ENCODE measurements around the gene DPH2.
A peak's percentile ranks its signal among the peaks of the same experiment; 100 is the strongest.

The DPH2 gene

GRCh38 chr1:43969746-43970466 is at the start of gene DPH2:
Gene DPH2 (plus strand): TSS chr1:43970010. CDS start chr1:43970176, 166 bp downstream.
- DNase-seq, result peak; percentile 59 to 99 (median 95)

- no peak for DNase-seq
Measured at GRCh38 chr1:43921022-43921421, 48.8 kb upstream of the DPH2 start.

GRCh38 chr1:43924516-43924915 is 45.3 kb upstream of the DPH2 start:
- DNase-seq, result no peak

GRCh38 chr1:43925846-43926245 is 44.0 kb upstream of the DPH2 start:
- DNase-seq, result no peak

GRCh38 chr1:43930168-43930948 is 39.5 kb upstream of the DPH2 start:
- no peak for DNase-seq

GRCh38 chr1:43930949-43931275 is 38.9 kb upstream of the DPH2 start:
- DNase-seq, result no peak

GRCh38 chr1:43931711-43932660 is 37.8 kb upstream of the DPH2 start:
- DNase-seq, result no peak

DNA sequence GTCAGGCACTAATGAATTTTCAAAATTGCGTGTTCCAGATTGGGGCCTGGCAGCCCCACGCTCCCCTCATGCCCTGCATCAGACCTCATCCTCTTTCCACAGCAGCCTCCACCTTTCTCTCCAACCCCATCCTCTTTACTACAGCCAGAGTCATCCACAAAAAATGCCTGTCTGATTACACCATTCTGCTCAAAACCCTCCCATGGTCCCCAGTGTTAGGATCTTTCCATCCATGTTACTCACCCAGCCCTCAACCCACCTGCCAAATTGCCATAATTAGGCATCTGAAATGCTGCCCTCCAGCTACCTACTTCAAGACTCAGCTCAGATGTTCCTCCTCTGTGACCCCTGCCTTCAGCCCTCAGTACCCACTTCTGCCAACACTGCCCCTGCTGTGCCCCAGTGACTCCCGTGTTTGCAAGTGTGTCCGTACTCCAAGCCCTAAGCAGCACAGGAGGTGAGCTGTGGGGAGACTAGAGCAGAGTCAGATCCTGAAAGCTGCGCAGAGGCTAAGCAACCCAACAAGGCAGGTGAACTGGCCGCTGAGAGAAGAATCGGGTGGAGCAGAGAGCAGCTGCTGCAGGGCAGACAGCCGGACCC is 36.9 kb upstream of the DPH2 start:
- no peak for DNase-seq

- DNase-seq, result no peak
Measured at GRCh38 chr1:43933386-43934100, 36.3 kb upstream of the DPH2 start, which contains the start of gene ARTN. Gene ARTN (plus strand): TSS chr1:43933801. CDS start chr1:43935657, 1,856 bp downstream.

- DNase-seq, result peak in 35 of 58 donors; percentile 13 to 65 (median 35)
Measured at GRCh38 chr1:43934101-43934985, 35.5 kb upstream of the DPH2 start.

- no peak for DNase-seq
Measured at GRCh38 chr1:43934986-43935324, 34.9 kb upstream of the DPH2 start.

DNA sequence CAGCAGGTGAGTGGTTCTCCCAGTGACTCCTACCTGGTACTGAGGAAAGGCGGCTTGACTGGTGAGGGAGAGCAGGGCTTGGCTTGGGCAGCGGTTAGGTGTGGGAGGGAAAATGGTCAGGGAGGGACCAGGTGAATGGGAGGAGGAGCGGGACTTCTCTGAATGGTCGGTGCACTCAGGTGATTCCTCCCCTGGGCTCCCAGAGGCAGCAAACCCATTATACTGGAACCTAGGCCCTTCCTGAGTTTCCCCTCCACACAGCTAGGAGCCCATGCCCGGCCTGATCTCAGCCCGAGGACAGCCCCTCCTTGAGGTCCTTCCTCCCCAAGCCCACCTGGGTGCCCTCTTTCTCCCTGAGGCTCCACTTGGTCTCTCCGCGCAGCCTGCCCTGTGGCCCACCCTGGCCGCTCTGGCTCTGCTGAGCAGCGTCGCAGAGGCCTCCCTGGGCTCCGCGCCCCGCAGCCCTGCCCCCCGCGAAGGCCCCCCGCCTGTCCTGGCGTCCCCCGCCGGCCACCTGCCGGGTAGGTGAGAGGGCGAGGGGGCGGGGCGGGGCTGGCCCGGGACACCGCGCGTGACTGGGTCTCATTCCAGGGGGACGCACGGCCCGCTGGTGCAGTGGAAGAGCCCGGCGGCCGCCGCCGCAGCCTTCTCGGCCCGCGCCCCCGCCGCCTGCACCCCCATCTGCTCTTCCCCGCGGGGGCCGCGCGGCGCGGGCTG is 33.9 kb upstream of the DPH2 start:
- DNase-seq, result peak in 1 of 58 donors; percentile 57

DNA sequence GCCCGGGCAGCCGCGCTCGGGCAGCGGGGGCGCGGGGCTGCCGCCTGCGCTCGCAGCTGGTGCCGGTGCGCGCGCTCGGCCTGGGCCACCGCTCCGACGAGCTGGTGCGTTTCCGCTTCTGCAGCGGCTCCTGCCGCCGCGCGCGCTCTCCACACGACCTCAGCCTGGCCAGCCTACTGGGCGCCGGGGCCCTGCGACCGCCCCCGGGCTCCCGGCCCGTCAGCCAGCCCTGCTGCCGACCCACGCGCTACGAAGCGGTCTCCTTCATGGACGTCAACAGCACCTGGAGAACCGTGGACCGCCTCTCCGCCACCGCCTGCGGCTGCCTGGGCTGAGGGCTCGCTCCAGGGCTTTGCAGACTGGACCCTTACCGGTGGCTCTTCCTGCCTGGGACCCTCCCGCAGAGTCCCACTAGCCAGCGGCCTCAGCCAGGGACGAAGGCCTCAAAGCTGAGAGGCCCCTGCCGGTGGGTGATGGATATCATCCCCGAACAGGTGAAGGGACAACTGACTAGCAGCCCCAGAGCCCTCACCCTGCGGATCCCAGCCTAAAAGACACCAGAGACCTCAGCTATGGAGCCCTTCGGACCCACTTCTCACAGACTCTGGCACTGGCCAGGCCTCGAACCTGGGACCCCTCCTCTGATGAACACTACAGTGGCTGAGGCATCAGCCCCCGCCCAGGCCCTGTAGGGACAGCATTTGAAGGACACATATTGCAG is 33.2 kb upstream of the DPH2 start:
- DNase-seq, result peak in 15 of 58 donors; percentile 11 to 59 (median 42)

DNA sequence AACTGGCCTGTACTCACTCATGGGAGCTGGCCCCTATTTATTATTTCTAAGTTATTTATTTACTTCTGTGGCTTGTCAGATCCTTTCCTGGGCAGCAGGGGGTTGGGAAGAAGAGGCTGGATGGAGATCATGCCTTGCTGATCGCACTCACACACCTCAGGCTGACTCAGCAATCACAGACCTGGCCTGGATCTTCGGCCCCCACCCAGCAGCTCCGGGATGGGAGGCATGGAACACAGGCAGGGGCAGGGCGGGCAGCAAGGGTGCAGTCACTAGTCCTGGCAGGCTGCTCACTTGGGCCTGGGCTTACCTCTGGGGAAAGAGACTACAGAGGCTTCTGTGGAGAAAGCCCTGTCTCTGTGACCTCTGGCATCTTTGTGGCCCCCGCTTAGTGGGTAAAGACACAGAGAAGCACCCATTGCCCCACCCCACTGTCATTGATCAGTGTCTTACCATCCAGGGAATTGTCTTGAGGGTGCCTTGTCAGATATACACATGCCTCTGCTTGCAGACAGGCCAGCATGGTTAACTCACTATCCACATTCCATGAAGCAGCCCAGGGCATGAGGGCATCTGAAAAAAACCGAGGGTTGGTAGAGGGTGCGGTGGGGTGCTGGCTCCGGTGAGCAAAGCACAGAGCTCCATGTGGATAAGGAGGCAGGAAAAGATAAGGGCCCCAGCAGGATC is 32.5 kb upstream of the DPH2 start:
- DNase-seq, result no peak

DNA sequence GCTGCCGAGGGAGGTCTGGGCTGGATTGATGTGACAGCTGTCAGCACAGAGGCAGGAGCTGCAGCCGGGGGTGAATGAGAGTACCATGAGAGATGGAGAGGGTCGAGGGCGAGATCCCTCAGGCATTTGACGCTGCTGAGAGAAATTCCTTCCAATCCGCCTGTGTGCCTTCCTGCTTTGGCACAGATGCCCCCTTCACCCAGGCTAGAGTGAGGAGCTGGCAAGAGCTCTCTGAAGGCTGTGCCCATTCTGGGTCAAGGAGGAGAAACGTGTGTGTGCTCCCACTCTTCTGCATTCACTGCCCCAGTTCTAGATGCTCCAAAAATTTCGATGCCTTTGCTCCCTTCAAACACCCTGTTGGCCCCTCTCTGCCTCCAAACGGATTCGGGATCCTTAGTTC is 31.4 kb upstream of the DPH2 start:
- DNase-seq, result peak in 1 of 58 donors; percentile 10

DNA sequence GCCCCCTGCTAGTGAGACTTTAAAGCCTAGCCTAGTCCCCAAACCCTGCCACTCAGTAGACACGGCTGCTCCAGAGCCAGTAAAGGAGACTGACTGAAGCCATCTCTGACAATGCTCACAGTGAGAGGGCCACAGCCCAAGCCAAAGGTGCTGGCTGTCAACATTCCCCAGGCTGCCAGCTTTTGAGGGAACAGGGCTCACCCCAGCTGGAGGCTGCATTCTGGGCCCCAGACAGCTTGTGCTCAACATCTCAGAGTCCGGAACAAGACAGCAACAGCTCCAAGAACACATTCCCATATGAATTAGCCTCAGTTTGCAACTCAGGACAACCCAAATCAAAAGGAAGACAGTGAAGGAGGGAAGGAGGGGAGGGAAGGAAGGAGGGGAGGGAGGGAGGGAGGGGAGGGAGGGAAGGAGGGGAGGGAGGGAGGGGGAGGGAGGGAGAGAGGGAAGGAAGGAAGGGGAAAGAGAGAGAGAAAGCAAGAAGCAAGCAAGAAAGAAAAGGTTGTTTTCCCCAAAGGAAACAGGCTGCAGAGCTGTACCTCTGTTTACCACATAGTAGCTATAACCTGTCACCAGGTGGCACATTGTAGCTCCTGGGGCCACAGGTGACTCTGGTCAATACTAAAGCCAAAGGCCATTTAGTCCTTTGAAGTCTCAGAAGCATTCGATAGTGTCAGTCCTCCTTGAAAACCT is 30.8 kb upstream of the DPH2 start:
- peak in 13 of 58 donors; percentile 15 to 63 (median 29) for DNase-seq

DNA sequence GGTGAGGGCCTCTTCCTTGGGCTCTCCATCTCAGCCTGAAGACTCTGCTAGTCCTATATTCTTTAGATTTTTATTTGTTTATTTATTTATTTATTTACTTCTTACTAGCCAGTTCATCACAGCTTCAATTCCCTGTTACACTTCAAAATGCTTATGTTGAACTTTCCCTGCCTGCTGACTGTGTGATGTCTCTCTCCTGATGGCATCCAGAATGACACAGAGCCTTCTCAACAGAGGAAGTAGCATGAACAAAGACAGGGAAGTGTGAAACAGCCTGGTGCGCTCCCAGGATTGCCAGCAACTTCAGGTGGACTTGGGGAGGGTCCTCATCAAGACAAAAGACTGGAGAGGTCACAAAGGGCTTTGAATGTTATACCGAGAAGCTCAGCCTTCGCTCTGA is 27.4 kb upstream of the DPH2 start:
- DNase-seq, result no peak

Measured in anterior cingulate cortex (tissue), 58 donors.